Measurements from ENCODE around the gene HSPA6. TPM values are rescaled to one million over a fixed set of nuclear protein-coding genes. Genes with fewer than 3 reads are reported as not detected.
"Not testable (repeated sequence)": the region's sequence is repeated elsewhere in the genome, so short reads cannot be mapped to it uniquely, and the experiment has no call there.

Gene HSPA6
- 0.98 TPM for total RNA-seq

GRCh38 chr1:161523817-161524741, at the start of gene HSPA6:
TSS of gene HSPA6 (plus strand) at chr1:161524540. CDS start at chr1:161524659, 119 bp downstream.
- peak within 1 kb of the TSS; percentile 75 to 85 for H3K4me3 ChIP-seq
- TF ChIP-seq POLR2AphosphoS5 (IDR thresholded peaks at IDR 0.05; ENCODE audit: insufficient read depth in 1 of 2, low read depth in 1 of 2), result peak; percentile 50 to 84
- DNase-seq (ENCODE audit: extremely low spot score in 2 of 2); H3K9me3 ChIP-seq; H3K36me3 ChIP-seq; H3K27me3 ChIP-seq; intact Hi-C loops (cut with DNase I); H3K4me1 ChIP-seq: not testable (repeated sequence)
- H3K27ac ChIP-seq, result peak within 1 kb of the TSS; percentile 94

DNA sequence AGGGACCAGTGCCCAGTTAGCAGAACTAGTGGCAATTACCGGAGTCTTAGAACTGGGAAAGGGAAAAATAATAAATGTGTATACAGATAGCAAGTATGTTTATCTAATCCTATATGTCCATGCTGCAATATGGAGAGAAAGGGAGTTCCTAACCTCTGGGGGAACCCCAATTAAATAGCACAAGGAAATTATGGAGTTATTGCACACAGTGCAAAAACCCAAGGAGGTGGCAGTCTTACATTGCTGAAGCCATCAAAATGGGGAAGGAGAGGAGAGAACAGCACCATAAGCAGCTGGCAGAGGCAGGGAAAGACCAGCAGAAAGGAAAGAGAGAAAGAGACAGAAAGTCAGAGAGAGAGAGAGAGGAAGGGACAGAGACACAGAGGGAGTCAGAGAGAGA, 46.6 kb upstream of the HSPA6 start:
- intact Hi-C loops (cut with DNase I); H3K27me3 ChIP-seq; H3K4me3 ChIP-seq; H3K36me3 ChIP-seq; DNase-seq (ENCODE audit: extremely low spot score in 2 of 2); H3K27ac ChIP-seq; H3K4me1 ChIP-seq; H3K9me3 ChIP-seq: not testable (repeated sequence)

DNA sequence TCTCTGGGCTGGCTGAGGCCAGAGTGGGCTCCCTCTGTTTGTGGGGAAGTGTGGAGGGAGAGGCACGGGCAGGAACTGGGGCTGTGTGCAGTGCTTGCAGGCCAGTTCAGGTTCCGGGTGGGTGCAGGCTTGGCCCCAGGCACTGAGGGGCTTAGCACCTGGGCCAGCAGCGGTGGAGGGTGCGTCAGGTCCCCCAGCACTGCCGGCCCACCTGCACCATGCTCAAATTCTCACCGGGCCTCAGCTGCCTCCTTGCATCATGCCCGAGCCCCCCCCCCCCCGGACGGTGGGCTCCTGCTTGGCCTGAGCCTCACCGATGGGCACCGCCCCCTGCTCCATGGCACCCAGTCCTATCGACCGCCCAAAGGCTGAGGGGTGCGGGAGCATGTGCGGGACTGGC, 45.4 kb upstream of the HSPA6 start:
- H3K27ac ChIP-seq, result no peak overlapping the region
- intact Hi-C loops (cut with DNase I), result no loop called here
- no peaks in the 10 kb centered on the region for H3K4me1 ChIP-seq
- TF ChIP-seq CTCF (IDR thresholded peaks at IDR 0.05) (no peak), POLR2A (IDR thresholded peaks at IDR 0.05) (no peak), POLR2AphosphoS5 (IDR thresholded peaks at IDR 0.05; ENCODE audit: insufficient read depth in 1 of 2, low read depth in 1 of 2) (no peak)
- no peak overlapping the region for H3K4me3 ChIP-seq
- H3K9me3 ChIP-seq, result no peaks in the 10 kb centered on the region
- H3K36me3 ChIP-seq, result no peaks in the 10 kb centered on the region
- no peaks in the 10 kb centered on the region for H3K27me3 ChIP-seq
- DNase-seq (ENCODE audit: extremely low spot score in 2 of 2), result no peak

- H3K27me3 ChIP-seq, result no peaks in the 10 kb centered on the region
- no peaks in the 10 kb centered on the region for H3K4me1 ChIP-seq
- TF ChIP-seq POLR2AphosphoS5 (IDR thresholded peaks at IDR 0.05; ENCODE audit: insufficient read depth in 1 of 2, low read depth in 1 of 2) (no peak), CTCF (IDR thresholded peaks at IDR 0.05) (no peak), POLR2A (IDR thresholded peaks at IDR 0.05) (no peak)
These were observed 43.8 kb upstream of the HSPA6 start for GRCh38 chr1:161480381-161481035.

DNA sequence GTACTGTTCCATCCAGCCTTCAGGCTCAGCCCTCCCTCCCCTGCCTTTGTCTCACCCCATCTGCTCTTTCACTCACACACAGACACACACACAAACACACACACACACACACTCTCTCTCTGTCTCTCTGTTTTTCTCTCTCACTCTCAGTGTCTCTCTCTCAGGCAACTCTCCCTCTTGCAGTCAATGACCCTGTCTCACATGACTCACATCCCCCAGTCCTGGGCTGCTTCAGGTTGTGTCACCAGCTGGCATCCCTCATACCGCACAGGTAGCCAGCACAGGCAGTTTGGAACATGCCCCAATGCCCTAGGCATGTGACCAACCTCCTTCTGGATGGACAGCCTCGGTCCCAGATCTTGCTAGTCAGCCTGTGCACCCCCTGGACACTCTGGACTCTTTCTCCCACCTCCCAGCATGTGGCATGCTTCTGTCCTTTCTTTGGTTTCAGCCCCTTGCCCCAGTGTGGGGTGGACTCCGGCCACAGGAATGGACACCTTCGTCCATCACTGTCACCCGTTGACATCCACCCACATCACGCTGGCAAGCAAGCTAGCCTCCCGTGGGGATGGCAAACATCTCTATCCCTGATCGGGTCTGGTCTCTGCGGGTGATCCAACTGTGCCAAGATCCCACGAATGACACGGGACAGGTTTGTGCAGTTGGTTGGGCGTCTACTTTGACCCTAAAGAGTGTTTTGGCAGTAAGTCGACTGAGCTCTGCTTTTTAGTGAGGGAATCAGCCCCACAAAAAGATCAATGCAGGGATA, 42.5 kb upstream of the HSPA6 start:
- no peak for DNase-seq (ENCODE audit: extremely low spot score in 2 of 2)
- Histone ChIP-seq H3K36me3 (no peaks in the 10 kb centered on the region), H3K27ac (no peak overlapping the region), H3K4me1 (no peaks in the 10 kb centered on the region), H3K9me3 (no peaks in the 10 kb centered on the region), H3K27me3 (no peaks in the 10 kb centered on the region), H3K4me3 (no peak overlapping the region)
- intact Hi-C loops (cut with DNase I), result no loop called here
- TF ChIP-seq POLR2AphosphoS5 (IDR thresholded peaks at IDR 0.05; ENCODE audit: insufficient read depth in 1 of 2, low read depth in 1 of 2) (no peak), CTCF (IDR thresholded peaks at IDR 0.05) (no peak), POLR2A (IDR thresholded peaks at IDR 0.05) (no peak)

More at GRCh38 chr1:161480381-161481035, 43.8 kb upstream of the HSPA6 start:
- intact Hi-C loops (cut with DNase I), result no loop called here
- H3K36me3 ChIP-seq, result no peaks in the 10 kb centered on the region
- no peak for DNase-seq (ENCODE audit: extremely low spot score in 2 of 2)
- H3K9me3 ChIP-seq, result no peaks in the 10 kb centered on the region
- H3K4me3 ChIP-seq, result no peak overlapping the region
- H3K27ac ChIP-seq, result no peak overlapping the region
